ENCODE results near the gene HIPK2.

DNA sequence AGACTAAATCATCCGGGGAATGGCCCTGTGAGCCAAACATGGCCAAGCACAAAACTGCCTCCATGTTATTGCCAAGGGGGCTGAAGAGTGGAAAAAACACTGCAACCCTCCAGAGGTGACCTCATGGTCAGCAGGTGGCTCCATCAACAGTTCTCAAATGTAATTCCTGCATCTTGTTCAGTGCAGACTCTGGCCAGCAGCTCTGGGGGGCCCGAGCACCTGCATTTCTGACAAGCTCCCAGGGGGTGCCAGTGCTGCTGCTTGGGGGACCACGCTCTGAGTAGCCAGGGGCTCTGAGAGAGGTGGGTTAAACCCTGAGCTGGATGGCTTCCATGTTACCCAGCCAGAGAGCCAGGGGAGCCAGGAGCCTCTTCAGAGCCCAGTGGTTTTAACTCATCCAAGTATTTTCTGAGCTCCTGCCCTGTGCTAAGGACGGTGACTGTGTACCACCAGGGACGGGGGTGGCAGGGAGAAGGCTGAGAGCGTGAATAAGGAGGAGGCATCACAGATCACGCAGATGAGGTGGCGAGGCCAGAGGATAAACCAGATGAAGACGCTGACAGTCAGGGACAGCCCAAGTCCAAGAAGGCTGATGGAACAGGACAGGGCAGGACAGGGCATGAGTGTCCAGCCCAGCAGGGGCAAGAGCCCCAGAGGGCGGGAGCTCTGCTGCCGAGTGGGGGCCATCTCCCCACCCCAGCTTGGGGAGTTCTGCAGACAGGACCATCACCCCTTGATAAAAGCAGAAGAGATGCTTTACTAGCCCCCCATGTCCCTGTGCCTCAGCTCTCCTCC, 201.4 kb downstream of the HIPK2 start:
- TF ChIP-seq CTCF (IDR thresholded peaks at IDR 0.05; ENCODE audit: low read depth, low read length) (no peak), MAX (IDR thresholded peaks at IDR 0.05; ENCODE audit: low read depth, low read length) (no peak), POLR2A (IDR thresholded peaks at IDR 0.05; ENCODE audit: extremely low read depth, insufficient read length) (no peak), MYC (IDR thresholded peaks at IDR 0.05; ENCODE audit: low read depth, low read length) (no peak)

Data from NB4 (cell line).